Measurements from ENCODE around the gene ACAD9. TPM values are rescaled to one million over a fixed set of nuclear protein-coding genes. Genes with fewer than 3 reads are reported as not detected.
"Not testable (repeated sequence)": the region's sequence is repeated elsewhere in the genome, so short reads cannot be mapped to it uniquely, and the experiment has no call there.

Gene ACAD9
- total and polyA plus RNA-seq, 2 donors (not counting 1 experiment from before 2014, with no cell fraction given) = 33.6 to 57.6 TPM

DNA sequence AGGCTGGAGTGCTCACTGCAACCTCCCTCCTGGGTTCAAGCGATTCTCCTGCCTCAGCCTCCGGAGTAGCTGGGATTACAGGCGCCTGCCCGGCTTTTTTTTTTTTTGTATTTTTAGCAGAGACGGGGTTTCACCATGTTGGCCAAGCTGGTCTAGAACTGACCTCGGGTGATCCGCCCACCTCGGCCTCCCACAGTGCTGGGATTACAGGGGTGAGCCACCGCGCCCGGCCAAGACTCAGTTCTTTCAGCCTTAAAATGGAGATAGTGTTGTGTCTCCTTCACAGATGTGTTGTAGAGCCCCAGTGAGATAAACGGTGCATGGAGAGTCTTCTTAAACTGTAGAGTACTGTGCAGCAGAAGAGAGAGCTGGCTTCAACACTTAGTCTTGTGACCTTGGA is 1.0 kb downstream of the ACAD9 start:
- Mint-ChIP-seq H3K4me1 (peaks cover 54% of the 10 kb centered on the region), H3K27ac (peak overlapping the region; percentile 95), H3K4me3 (peak overlapping the region; percentile 95)
- H3K4me3 ChIP-seq (ENCODE audit: control extremely low read depth in 1 of 5, extremely low read depth in 1 of 5, insufficient read depth in 1 of 5, low read depth in 2 of 5, low read length in 4 of 5); H3K9me3 ChIP-seq (ENCODE audit: control extremely low read depth in 1 of 3, control insufficient read depth in 2 of 3, insufficient read depth in 1 of 3, low read length in 2 of 3); H4K20me1 ChIP-seq (ENCODE audit: control insufficient read depth, insufficient read depth, low read length, poor library complexity, severe bottlenecking); H3K27ac ChIP-seq (ENCODE audit: low read length in 2 of 2); H3K27me3 Mint-ChIP-seq; ATAC-seq (ENCODE audit: low read depth); H3K9me3 Mint-ChIP-seq (ENCODE audit: insufficient read depth); H3K9ac ChIP-seq (ENCODE audit: low read length); POLR2A ChIA-PET; intact Hi-C loops (cut with micrococcal nuclease); H3K27me3 ChIP-seq (replicated peaks in 1 of 4; ENCODE audit: control extremely low read depth in 1 of 4, control insufficient read depth in 3 of 4, insufficient read depth in 4 of 4, low read length in 3 of 4): not testable (repeated sequence)
- CTCF ChIA-PET = interaction anchor here (2.7 to 3.6 kb wide), 2 partner anchors 200 to 263 kb away, joined by 9 to 24 read pairs; no protein-coding TSS in a partner anchor
- H3K36me3 ChIP-seq (replicated peaks in 1 of 2; ENCODE audit: control extremely low read depth in 1 of 2, control insufficient read depth in 1 of 2, extremely low read depth in 1 of 2, insufficient read depth in 2 of 2, low read length in 1 of 2) = peaks cover 0 to 29% of the 10 kb centered on the region in 2 experiments
- peaks cover 74% of the 10 kb centered on the region for H3K79me2 ChIP-seq (ENCODE audit: control insufficient read depth, insufficient read depth, low read length)
- H3K4me2 ChIP-seq (replicated peaks; ENCODE audit: low read depth, low read length, poor library complexity, severe bottlenecking) = peak overlapping the region; percentile 84
- peak; percentile 16 for DNase-seq
- WGBS (ENCODE audit: insufficient coverage) = 90% methylated on average over 10 of the region's 12 CpGs
- H2AFZ ChIP-seq (ENCODE audit: insufficient read depth, low read depth, low read length, poor library complexity, severe bottlenecking) = peak overlapping the region; percentile 96
- H3K4me1 ChIP-seq (ENCODE audit: control insufficient read depth in 2 of 2, insufficient read depth in 2 of 2, low read length in 2 of 2) = peaks cover 24 to 31% of the 10 kb centered on the region in 2 donors

- H4K20me1 ChIP-seq (ENCODE audit: control insufficient read depth, insufficient read depth, low read length, poor library complexity, severe bottlenecking) = no peaks in the 10 kb centered on the region
- intact Hi-C loops (cut with micrococcal nuclease) = no loop called here
- no peak overlapping the region for H3K27ac ChIP-seq (ENCODE audit: low read length in 2 of 2)
- H3K9ac ChIP-seq (ENCODE audit: low read length) = no peak overlapping the region
- peak overlapping the region; percentile 31 for H3K4me3 Mint-ChIP-seq
- H3K9me3 Mint-ChIP-seq (ENCODE audit: insufficient read depth) = no peaks in the 10 kb centered on the region
- no peak overlapping the region for H2AFZ ChIP-seq (ENCODE audit: insufficient read depth, low read depth, low read length, poor library complexity, severe bottlenecking)
- no peaks in the 10 kb centered on the region for H3K9me3 ChIP-seq (ENCODE audit: control extremely low read depth in 1 of 3, control insufficient read depth in 2 of 3, insufficient read depth in 1 of 3, low read length in 2 of 3)
- H3K4me1 ChIP-seq (ENCODE audit: control insufficient read depth in 2 of 2, insufficient read depth in 2 of 2, low read length in 2 of 2) = peaks cover 24 to 31% of the 10 kb centered on the region in 2 donors
- peaks cover 0 to 31% of the 10 kb centered on the region in 2 experiments for H3K36me3 ChIP-seq (replicated peaks in 1 of 2; ENCODE audit: control extremely low read depth in 1 of 2, control insufficient read depth in 1 of 2, extremely low read depth in 1 of 2, insufficient read depth in 2 of 2, low read length in 1 of 2)
- no peaks in the 10 kb centered on the region for H3K27me3 ChIP-seq (replicated peaks in 1 of 4; ENCODE audit: control extremely low read depth in 1 of 4, control insufficient read depth in 3 of 4, insufficient read depth in 4 of 4, low read length in 3 of 4)
- peaks cover 77% of the 10 kb centered on the region for H3K79me2 ChIP-seq (ENCODE audit: control insufficient read depth, insufficient read depth, low read length)
- peaks cover 52% of the 10 kb centered on the region for H3K4me1 Mint-ChIP-seq
- TF ChIP-seq EZH2 (IDR thresholded peaks at IDR 0.05; ENCODE audit: borderline replicate concordance, insufficient read depth, low read depth, low read length, poor library complexity, severe bottlenecking) (no peak), CTCF (IDR thresholded peaks at IDR 0.05) (no peak)
- CTCF ChIA-PET = interaction anchor here (2.7 kb wide), 1 partner anchor 201 kb away, joined by 24 read pairs; no protein-coding TSS in a partner anchor
- ATAC-seq (ENCODE audit: low read depth) (no peak), DNase-seq (no peak)
- H3K27ac Mint-ChIP-seq = no peak overlapping the region
- no peak overlapping the region for H3K4me2 ChIP-seq (replicated peaks; ENCODE audit: low read depth, low read length, poor library complexity, severe bottlenecking)
- no peak overlapping the region for H3K4me3 ChIP-seq (ENCODE audit: control extremely low read depth in 1 of 5, extremely low read depth in 1 of 5, insufficient read depth in 1 of 5, low read depth in 2 of 5, low read length in 4 of 5)
- WGBS (ENCODE audit: insufficient coverage) = 100% methylated on average over 5 of the region's 6 CpGs
- POLR2A ChIA-PET = interaction anchor here (0.6 kb wide), 1 partner anchor 196 kb away, joined by 7 read pairs; no protein-coding TSS in a partner anchor
- no peaks in the 10 kb centered on the region for H3K27me3 Mint-ChIP-seq
These were observed 2.2 kb downstream of the ACAD9 start for GRCh38 chr3:128881576-128881975.

Measured in B cell (primary cell).